Suprapubic skin (tissue), 4 donors: Measurements from ENCODE around the gene ATP1B1.

ENCODE experiments used
- EP300 ChIP-seq: sonication (generic); formaldehyde crosslinking; IDR thresholded peaks from one replicate; pipeline ENCODE4 v1.6.1; 2017; ENCODE audit warnings: antibody characterized with exemption
- POLR2AphosphoS5 ChIP-seq, 3 donors: sonication (generic); formaldehyde crosslinking; IDR thresholded peaks; one replicate each; pipeline ENCODE4 v1.6.1; 2017; ENCODE audit warnings: antibody characterized with exemption in 3 of 3
- TF ChIP-seq, protein P1 (sequence below), 2 donors: fragments of 200-600 bp in 1 of 2; fragments of 450-650 bp in 1 of 2; sonication (generic) in 1 of 2; IDR thresholded peaks; one replicate each; pipeline ENCODE4 v1.5.1; 2016 to 2019; ENCODE audit warnings: antibody characterized with exemption in 2 of 2, mild to moderate bottlenecking in 1 of 2, moderate library complexity in 1 of 2

DNA sequence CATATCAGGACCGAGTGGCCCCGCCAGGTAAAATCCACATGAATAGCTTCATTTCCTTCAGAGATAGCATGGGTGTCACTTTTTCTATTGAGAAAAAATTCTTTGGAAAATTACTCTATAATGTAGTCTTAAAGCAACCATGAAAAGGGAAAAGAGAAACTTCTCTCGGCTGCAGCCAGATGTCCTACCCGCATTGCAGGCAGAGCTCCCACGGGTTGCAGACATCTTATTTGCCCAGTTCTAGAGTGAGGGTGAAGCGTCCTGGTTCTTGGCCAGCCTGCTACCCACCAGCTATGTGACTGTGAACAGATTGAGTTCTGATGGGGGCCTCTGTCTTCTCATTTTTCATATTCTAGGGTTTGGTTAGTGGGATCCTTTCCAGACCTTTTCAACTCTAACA lies 5.0 kb downstream of the ATP1B1 start:
- TF ChIP-seq, protein P1, sequence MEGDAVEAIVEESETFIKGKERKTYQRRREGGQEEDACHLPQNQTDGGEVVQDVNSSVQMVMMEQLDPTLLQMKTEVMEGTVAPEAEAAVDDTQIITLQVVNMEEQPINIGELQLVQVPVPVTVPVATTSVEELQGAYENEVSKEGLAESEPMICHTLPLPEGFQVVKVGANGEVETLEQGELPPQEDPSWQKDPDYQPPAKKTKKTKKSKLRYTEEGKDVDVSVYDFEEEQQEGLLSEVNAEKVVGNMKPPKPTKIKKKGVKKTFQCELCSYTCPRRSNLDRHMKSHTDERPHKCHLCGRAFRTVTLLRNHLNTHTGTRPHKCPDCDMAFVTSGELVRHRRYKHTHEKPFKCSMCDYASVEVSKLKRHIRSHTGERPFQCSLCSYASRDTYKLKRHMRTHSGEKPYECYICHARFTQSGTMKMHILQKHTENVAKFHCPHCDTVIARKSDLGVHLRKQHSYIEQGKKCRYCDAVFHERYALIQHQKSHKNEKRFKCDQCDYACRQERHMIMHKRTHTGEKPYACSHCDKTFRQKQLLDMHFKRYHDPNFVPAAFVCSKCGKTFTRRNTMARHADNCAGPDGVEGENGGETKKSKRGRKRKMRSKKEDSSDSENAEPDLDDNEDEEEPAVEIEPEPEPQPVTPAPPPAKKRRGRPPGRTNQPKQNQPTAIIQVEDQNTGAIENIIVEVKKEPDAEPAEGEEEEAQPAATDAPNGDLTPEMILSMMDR (IDR thresholded peaks at IDR 0.05): no peak
- TF ChIP-seq EP300 (no peak), POLR2AphosphoS5 (IDR thresholded peaks at IDR 0.05) (no peak)
